WTC11 (cell line): Measurements from ENCODE around the gene MED12L. TPM values are rescaled to one million over a fixed set of nuclear protein-coding genes. Genes with fewer than 3 reads are reported as not detected.
A peak's percentile ranks its signal among the peaks of the same experiment; 100 is the strongest.

Experiments
- ATAC-seq: fragments of 200-7000 bp; cut with Tn5 transposase; 2 replicates; pipeline ENCODE4 v1.10.0; 2021; ENCODE audit warnings: mild to moderate bottlenecking, moderate library complexity
- CTCF ChIA-PET: fragments of 300-600 bp; sonication (Branson Sonifier 250); formaldehyde crosslinking; loops from one replicate; lab custom pipeline; 2021; ENCODE audit warnings: antibody characterized with exemption; lab: Charles Lee
- POLR2A ChIA-PET: fragments of 350-600 bp; sonication (Branson Sonifier 250); formaldehyde crosslinking; loops from one replicate; lab custom pipeline; 2021; ENCODE audit warnings: antibody characterized with exemption; lab: Charles Lee
- DNase-seq: peaks from one replicate; pipeline ENCODE4 v3.0.0; 2021; ENCODE audit warnings: low spot score
- H3K27ac Mint-ChIP-seq: 2 replicates; pipeline ENCODE4 v1.8.0; 2021; ENCODE audit warnings: mixed read lengths
- H3K27me3 Mint-ChIP-seq: 2 replicates; pipeline ENCODE4 v1.8.0; 2021; ENCODE audit warnings: low read depth, mild to moderate bottlenecking, moderate library complexity, mixed read lengths
- H3K36me3 Mint-ChIP-seq: 2 replicates; pipeline ENCODE4 v1.8.0; 2021; ENCODE audit warnings: mixed read lengths
- H3K4me1 Mint-ChIP-seq: 2 replicates; pipeline ENCODE4 v1.8.0; 2022; ENCODE audit warnings: mixed read lengths
- H3K4me3 Mint-ChIP-seq: 2 replicates; pipeline ENCODE4 v1.8.0; 2021; ENCODE audit warnings: mild to moderate bottlenecking, moderate library complexity, mixed read lengths
- H3K9me3 Mint-ChIP-seq: 2 replicates; pipeline ENCODE4 v1.8.0; 2021; ENCODE audit warnings: mixed read lengths
- ARID4B ChIP-seq: sonication (generic); formaldehyde crosslinking; IDR thresholded peaks from 2 replicates; pipeline ENCODE4 v1.8.0; 2023; ENCODE audit warnings: missing genetic modification reagents, mild to moderate bottlenecking, borderline replicate concordance
- CDX4 ChIP-seq: fragments of 250-450 bp; sonication (Bioruptor Pico); IDR thresholded peaks from 2 replicates; pipeline ENCODE4 v1.9.0; 2021; ENCODE audit warnings: moderate library complexity, mild to moderate bottlenecking, inconsistent platforms, borderline replicate concordance
- CTCF ChIP-seq: fragments of 200-600 bp; IDR thresholded peaks from 2 replicates; pipeline ENCODE4 v1.8.0; 2022; ENCODE audit warnings: antibody characterized with exemption
- E2F4 ChIP-seq: sonication (generic); formaldehyde crosslinking; IDR thresholded peaks from 2 replicates; pipeline ENCODE4 v1.8.1; 2022; ENCODE audit warnings: low read depth, mild to moderate bottlenecking, moderate library complexity, missing genetic modification reagents, borderline replicate concordance
- ELF4 ChIP-seq: sonication (generic); formaldehyde crosslinking; IDR thresholded peaks from 2 replicates; pipeline ENCODE4 v1.8.1; 2022; ENCODE audit warnings: low read depth, mild to moderate bottlenecking, moderate library complexity, missing genetic modification reagents
- ETV6 ChIP-seq: sonication (generic); formaldehyde crosslinking; IDR thresholded peaks from 2 replicates; pipeline ENCODE4 v1.8.1; 2022; ENCODE audit warnings: mild to moderate bottlenecking, missing genetic modification reagents
- HMGXB4 ChIP-seq: sonication (generic); formaldehyde crosslinking; IDR thresholded peaks from 2 replicates; pipeline ENCODE4 v1.8.1; 2023; ENCODE audit warnings: mild to moderate bottlenecking, moderate library complexity, missing genetic modification reagents
- MLX ChIP-seq: sonication (generic); formaldehyde crosslinking; IDR thresholded peaks from 2 replicates; pipeline ENCODE4 v1.8.1; 2023; ENCODE audit warnings: mild to moderate bottlenecking, missing genetic modification reagents, moderate library complexity
- MXD4 ChIP-seq: fragments of 250-450 bp; sonication (Bioruptor Pico); IDR thresholded peaks from 2 replicates; pipeline ENCODE4 v1.8.0; 2021; ENCODE audit warnings: mild to moderate bottlenecking, moderate library complexity, borderline replicate concordance
- MYBL2 ChIP-seq: sonication (generic); formaldehyde crosslinking; IDR thresholded peaks from 2 replicates; pipeline ENCODE4 v1.8.1; 2023; ENCODE audit warnings: mild to moderate bottlenecking, moderate library complexity, missing genetic modification reagents
- PREB ChIP-seq: sonication (generic); formaldehyde crosslinking; IDR thresholded peaks from 2 replicates; pipeline ENCODE4 v1.8.1; 2022; ENCODE audit warnings: mild to moderate bottlenecking, missing genetic modification reagents, moderate library complexity, borderline replicate concordance
- SOX15 ChIP-seq: fragments of 250-450 bp; sonication (Bioruptor Pico); IDR thresholded peaks from 2 replicates; pipeline ENCODE4 v1.9.0; 2021; ENCODE audit warnings: mild to moderate bottlenecking
- USF2 ChIP-seq: sonication (generic); formaldehyde crosslinking; IDR thresholded peaks from 2 replicates; pipeline ENCODE4 v1.8.1; 2023; ENCODE audit warnings: mild to moderate bottlenecking, missing genetic modification reagents, moderate library complexity
- ZBTB21 ChIP-seq: sonication (generic); formaldehyde crosslinking; IDR thresholded peaks from 2 replicates; pipeline ENCODE4 v1.8.1; 2023; ENCODE audit warnings: mild to moderate bottlenecking, missing genetic modification reagents, borderline replicate concordance
- ZNF138 ChIP-seq: sonication (generic); formaldehyde crosslinking; conservative IDR thresholded peaks from 2 replicates; pipeline ENCODE4 v1.8.1; 2022; ENCODE audit warnings: mild to moderate bottlenecking, moderate library complexity, missing genetic modification reagents
- ZNF232 ChIP-seq: sonication (generic); formaldehyde crosslinking; IDR thresholded peaks from 2 replicates; pipeline ENCODE4 v1.8.0; 2022; ENCODE audit warnings: mild to moderate bottlenecking, missing genetic modification reagents
- total RNA-seq: library from RNA; stranded (reverse); gene quantifications from 3 replicates; pipeline ENCODE4 v1.2.3, GENCODE V29; 2021

MED12L gene
- total RNA-seq, 1 experiment from 2014 or later, result 27.4 TPM

- Mint-ChIP-seq H3K27me3 (0 out of 2 replicates have a peak, but pooled peaks cover 1% of the 10 kb centered on the region), H3K27ac (no peak overlapping the region), H3K9me3 (no peaks in the 10 kb centered on the region), H3K36me3 (no peaks in the 10 kb centered on the region), H3K4me1 (0 out of 2 replicates have a peak, but pooled peaks cover 3% of the 10 kb centered on the region), H3K4me3 (no peak overlapping the region)
- no peak for DNase-seq
- no peak for TF ChIP-seq USF2 (CRISPR knock-in tag)
- TF ChIP-seq MXD4 (CRISPR knock-in tag), result no peak
- no peak for TF ChIP-seq PREB (CRISPR knock-in tag)
- no peak for TF ChIP-seq ZNF138 (CRISPR knock-in tag)
- no peak for TF ChIP-seq ZBTB21
- TF ChIP-seq ZNF232 (CRISPR knock-in tag), result no peak
- no peak for TF ChIP-seq MYBL2 (CRISPR knock-in tag)
- TF ChIP-seq MLX (CRISPR knock-in tag), result no peak
- TF ChIP-seq ELF4 (CRISPR knock-in tag), result no peak
- no peak for TF ChIP-seq CDX4
- TF ChIP-seq SOX15 (CRISPR knock-in tag), result no peak
- TF ChIP-seq HMGXB4 (CRISPR knock-in tag), result no peak
- no peak for ATAC-seq
- CTCF ChIA-PET, result interaction anchor here (0.8 to 2.0 kb wide), 5 partner anchors 18 to 372 kb away, joined by 3 to 11 read pairs (median 3); no protein-coding TSS in a partner anchor
- POLR2A ChIA-PET, result no interaction called here
Observed at GRCh38 chr3:151467069-151467468, 381.6 kb downstream of the MED12L start.

- Mint-ChIP-seq H3K4me3 (no peak overlapping the region), H3K36me3 (no peaks in the 10 kb centered on the region), H3K9me3 (no peaks in the 10 kb centered on the region), H3K4me1 (0 out of 2 replicates have a peak, but pooled peaks cover 3% of the 10 kb centered on the region), H3K27me3 (no peaks in the 10 kb centered on the region), H3K27ac (0 out of 2 replicates have a peak overlapping the region, but pooled peaks have one; percentile 43)
- ChIA-PET CTCF (interaction anchor here (0.6 to 2.0 kb wide), 7 partner anchors 9 to 370 kb away, joined by 3 to 11 read pairs (median 3); no protein-coding TSS in a partner anchor), POLR2A (no interaction called here)
- TF ChIP-seq CTCF (peak; percentile 69), E2F4 (CRISPR knock-in tag) (no peak), ARID4B (CRISPR knock-in tag) (no peak), CDX4 (no peak), ETV6 (no peak)
- peak; percentile 48 for DNase-seq
- ATAC-seq, result peak; percentile 96
Observed at GRCh38 chr3:151468284-151468917, 382.9 kb downstream of the MED12L start.
